Type B pancreatic cell (in vitro differentiated cells): ENCODE data around the gene RPRD1B. TPM values are rescaled to one million over a fixed set of nuclear protein-coding genes. Genes with fewer than 3 reads are reported as not detected.

Source experiments
- DNase-seq: peaks from one replicate; pipeline ENCODE4 v3.0.0; 2021; ENCODE audit warnings: mixed read lengths; ENCODE audit not compliant: unreplicated experiment; ENCODE audit errors: extremely low spot score
- H3K27ac Mint-ChIP-seq: 2 replicates; pipeline ENCODE4 v1.8.0; 2021; ENCODE audit warnings: mild to moderate bottlenecking, mixed read lengths
- H3K27me3 Mint-ChIP-seq: 2 replicates; pipeline ENCODE4 v1.8.0; 2021; ENCODE audit warnings: mixed read lengths
- H3K36me3 Mint-ChIP-seq: 2 replicates; pipeline ENCODE4 v1.8.0; 2021; ENCODE audit warnings: mixed read lengths
- H3K4me1 Mint-ChIP-seq: one replicate; pipeline ENCODE4 v1.8.0; 2021; ENCODE audit warnings: mixed read lengths; ENCODE audit not compliant: unreplicated experiment
- H3K4me3 Mint-ChIP-seq: 2 replicates; pipeline ENCODE4 v1.8.0; 2021; ENCODE audit warnings: mild to moderate bottlenecking, mixed read lengths
- H3K9me3 Mint-ChIP-seq: 2 replicates; pipeline ENCODE4 v1.8.0; 2021; ENCODE audit warnings: mixed read lengths
- total RNA-seq: library from RNA; stranded (reverse); gene quantifications from 2 replicates; pipeline ENCODE4 v1.2.1, GENCODE V29; 2021; ENCODE audit warnings: low replicate concordance
- TF ChIP-seq, protein P1 (sequence below): fragments of 200-600 bp; sonication (generic); conservative IDR thresholded peaks from 2 replicates; pipeline ENCODE4 v1.5.0; 2021; ENCODE audit warnings: antibody characterized with exemption, mild to moderate bottlenecking

The RPRD1B gene
- total RNA-seq, 1 donor from 2014 or later, result 41.9 TPM

DNA sequence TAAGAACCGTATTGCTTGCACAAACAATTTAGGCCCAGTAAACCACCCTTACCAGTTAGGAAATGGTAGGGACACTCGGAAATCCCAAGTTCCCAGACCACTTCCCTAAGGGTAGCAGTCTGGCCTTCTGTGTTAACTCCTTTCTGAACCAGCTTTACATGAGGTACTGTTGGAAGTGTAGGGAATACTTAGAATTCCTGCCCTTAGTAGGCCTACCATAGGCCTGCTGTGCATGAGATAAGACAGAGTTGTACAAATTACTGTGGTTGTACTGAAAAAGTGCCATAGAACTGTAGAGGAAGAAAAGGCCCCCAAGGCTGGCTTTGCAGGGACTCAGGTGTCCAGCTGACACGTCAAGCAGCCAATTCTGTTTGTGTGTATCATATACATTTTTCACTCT lies 11.1 kb downstream of the RPRD1B start:
- peaks cover 37% of the 10 kb centered on the region for H3K36me3 Mint-ChIP-seq
- H3K4me3 Mint-ChIP-seq, result no peak overlapping the region
- H3K27ac Mint-ChIP-seq, result no peak overlapping the region
- H3K27me3 Mint-ChIP-seq, result no peaks in the 10 kb centered on the region
- DNase-seq, result no peak
- TF ChIP-seq, protein P1, sequence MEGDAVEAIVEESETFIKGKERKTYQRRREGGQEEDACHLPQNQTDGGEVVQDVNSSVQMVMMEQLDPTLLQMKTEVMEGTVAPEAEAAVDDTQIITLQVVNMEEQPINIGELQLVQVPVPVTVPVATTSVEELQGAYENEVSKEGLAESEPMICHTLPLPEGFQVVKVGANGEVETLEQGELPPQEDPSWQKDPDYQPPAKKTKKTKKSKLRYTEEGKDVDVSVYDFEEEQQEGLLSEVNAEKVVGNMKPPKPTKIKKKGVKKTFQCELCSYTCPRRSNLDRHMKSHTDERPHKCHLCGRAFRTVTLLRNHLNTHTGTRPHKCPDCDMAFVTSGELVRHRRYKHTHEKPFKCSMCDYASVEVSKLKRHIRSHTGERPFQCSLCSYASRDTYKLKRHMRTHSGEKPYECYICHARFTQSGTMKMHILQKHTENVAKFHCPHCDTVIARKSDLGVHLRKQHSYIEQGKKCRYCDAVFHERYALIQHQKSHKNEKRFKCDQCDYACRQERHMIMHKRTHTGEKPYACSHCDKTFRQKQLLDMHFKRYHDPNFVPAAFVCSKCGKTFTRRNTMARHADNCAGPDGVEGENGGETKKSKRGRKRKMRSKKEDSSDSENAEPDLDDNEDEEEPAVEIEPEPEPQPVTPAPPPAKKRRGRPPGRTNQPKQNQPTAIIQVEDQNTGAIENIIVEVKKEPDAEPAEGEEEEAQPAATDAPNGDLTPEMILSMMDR, result no peak
- H3K9me3 Mint-ChIP-seq, result no peaks in the 10 kb centered on the region
- H3K4me1 Mint-ChIP-seq, result peaks cover 9% of the 10 kb centered on the region

DNA sequence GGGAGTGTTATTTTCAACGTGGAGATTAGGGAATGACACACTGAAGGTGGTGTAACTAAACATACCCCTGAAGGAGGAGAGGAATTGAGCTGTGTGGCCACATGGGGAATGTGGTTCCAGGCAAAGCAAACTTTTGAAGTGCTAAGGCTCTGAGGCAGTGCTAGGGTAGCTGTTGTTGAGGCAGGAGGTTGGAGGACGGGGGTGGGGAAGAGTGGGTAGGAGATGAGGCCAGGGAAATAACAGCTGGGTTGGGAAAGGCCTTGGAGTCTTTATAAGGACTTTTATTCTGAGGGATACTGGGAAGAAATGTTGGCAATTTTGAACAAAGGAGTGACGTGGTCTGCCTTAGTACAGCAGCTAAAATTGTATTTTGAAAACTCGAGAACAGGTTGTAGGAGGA lies 13.0 kb downstream of the RPRD1B start:
- TF ChIP-seq, protein P1, result no peak
- no peaks in the 10 kb centered on the region for H3K9me3 Mint-ChIP-seq
- no peak overlapping the region for H3K4me3 Mint-ChIP-seq
- H3K27me3 Mint-ChIP-seq, result no peaks in the 10 kb centered on the region
- H3K4me1 Mint-ChIP-seq, result peaks cover 17% of the 10 kb centered on the region
- peaks cover 32% of the 10 kb centered on the region for H3K36me3 Mint-ChIP-seq
- no peak for DNase-seq
- no peak overlapping the region for H3K27ac Mint-ChIP-seq

DNA sequence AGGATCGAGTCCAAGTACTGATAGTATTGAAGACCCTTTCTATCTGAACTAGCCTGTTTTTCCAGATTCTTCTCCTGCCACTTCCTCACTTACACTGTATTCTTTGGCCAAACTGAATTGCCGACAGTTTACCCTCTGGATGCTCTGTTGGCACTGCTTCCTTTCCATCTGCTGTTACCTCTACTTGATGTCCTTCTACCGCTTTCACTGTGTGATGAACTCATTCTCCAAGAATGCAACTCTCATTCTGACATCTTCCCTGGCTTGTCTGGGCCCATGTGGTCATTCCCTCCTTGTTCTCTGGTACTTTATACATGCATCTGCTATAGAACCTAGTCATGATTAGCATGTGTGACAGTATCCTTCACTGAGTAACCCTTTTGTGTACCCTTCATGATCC lies 16.3 kb downstream of the RPRD1B start:
- Mint-ChIP-seq H3K4me3 (no peak overlapping the region), H3K27me3 (no peaks in the 10 kb centered on the region), H3K9me3 (no peaks in the 10 kb centered on the region), H3K27ac (peak overlapping the region; percentile 42), H3K4me1 (peaks cover 24% of the 10 kb centered on the region), H3K36me3 (peaks cover 15% of the 10 kb centered on the region)
- no peak for DNase-seq
- TF ChIP-seq, protein P1, result no peak

DNA sequence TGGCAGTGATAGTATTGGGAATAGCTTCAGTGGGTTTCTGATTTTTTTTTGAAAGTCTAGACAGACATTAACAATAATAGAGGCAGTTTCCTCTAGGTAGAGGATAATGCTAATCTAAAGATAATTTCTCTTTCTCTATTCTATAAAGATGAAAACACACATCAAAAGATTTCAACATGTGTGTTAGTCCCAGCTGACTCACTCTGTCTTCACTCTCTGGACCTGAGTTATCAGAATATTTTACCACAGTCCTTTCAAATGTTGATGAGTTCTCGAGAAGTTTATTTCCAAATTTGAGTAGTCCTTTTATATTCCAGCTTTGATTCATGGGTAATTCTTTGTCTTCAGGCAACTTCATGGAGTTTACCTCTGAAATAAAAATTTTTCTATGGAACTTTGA lies 17.1 kb downstream of the RPRD1B start:
- no peak for DNase-seq
- Mint-ChIP-seq H3K27me3 (no peaks in the 10 kb centered on the region), H3K27ac (no peak overlapping the region), H3K9me3 (no peaks in the 10 kb centered on the region), H3K4me1 (peaks cover 30% of the 10 kb centered on the region), H3K4me3 (no peak overlapping the region), H3K36me3 (peaks cover 15% of the 10 kb centered on the region)
- TF ChIP-seq, protein P1, result no peak

DNA sequence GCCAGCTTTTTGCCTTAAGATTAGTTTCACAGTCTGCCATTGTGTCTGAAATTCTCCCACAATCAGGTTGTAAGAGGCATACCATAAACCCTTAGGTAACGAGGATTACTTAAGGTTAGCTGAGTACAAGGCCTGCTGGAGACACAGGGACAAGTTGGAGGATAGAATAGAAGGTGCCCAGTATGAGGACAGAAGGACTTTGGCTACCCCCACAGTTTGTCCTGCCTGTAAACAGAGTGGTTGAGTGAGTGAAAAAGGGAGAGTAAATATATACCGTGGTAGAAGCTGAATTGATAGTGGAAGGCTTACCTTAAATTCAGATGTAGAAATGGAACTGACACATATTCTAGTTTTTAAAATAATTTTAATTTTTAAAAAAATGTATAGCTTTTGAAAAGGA lies 19.3 kb downstream of the RPRD1B start:
- H3K27me3 Mint-ChIP-seq, result no peaks in the 10 kb centered on the region
- no peaks in the 10 kb centered on the region for H3K9me3 Mint-ChIP-seq
- DNase-seq, result no peak
- TF ChIP-seq, protein P1, result no peak
- peaks cover 18% of the 10 kb centered on the region for H3K36me3 Mint-ChIP-seq
- peaks cover 32% of the 10 kb centered on the region for H3K4me1 Mint-ChIP-seq
- H3K27ac Mint-ChIP-seq, result no peak overlapping the region
- H3K4me3 Mint-ChIP-seq, result no peak overlapping the region

DNA sequence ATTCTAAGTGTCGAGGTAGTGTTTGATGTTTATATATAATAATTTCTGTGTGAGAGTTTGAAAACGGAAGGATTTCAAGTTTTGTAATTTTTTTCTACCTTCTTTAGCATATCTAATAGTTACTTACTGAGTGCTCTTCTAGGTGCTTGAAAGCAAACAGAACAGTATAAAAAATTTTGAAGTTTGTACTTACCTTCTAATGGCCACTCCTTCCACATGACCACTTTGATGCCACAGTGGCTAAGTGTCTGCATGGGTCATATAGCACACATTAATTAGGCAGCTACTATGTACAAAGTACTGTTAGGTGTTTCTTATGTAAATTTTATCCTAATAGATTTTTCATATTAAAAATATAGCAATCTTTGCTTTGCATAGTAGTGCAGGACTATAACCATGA lies 21.1 kb downstream of the RPRD1B start:
- H3K27me3 Mint-ChIP-seq, result no peaks in the 10 kb centered on the region
- no peak overlapping the region for H3K4me3 Mint-ChIP-seq
- no peaks in the 10 kb centered on the region for H3K9me3 Mint-ChIP-seq
- DNase-seq, result no peak
- peaks cover 22% of the 10 kb centered on the region for H3K36me3 Mint-ChIP-seq
- H3K4me1 Mint-ChIP-seq, result peaks cover 31% of the 10 kb centered on the region
- TF ChIP-seq, protein P1, result no peak
- no peak overlapping the region for H3K27ac Mint-ChIP-seq
